A172 (cell line): ENCODE results near the gene KBTBD13. TPM values are rescaled to one million over a fixed set of nuclear protein-coding genes. Genes with fewer than 3 reads are reported as not detected.

ENCODE experiments used
- DNase-seq: peaks from one replicate; pipeline ENCODE4 v3.0.0-alpha.2; 2015; ENCODE audit warnings: low spot score
- total RNA-seq: library from RNA; depleted of rRNA; stranded (reverse); fragments of >200 nt; shearing (Covaris generic); gene quantifications from 2 replicates; pipeline ENCODE4 v1.2.3, GENCODE V29; 2014; rRNA removed

Gene KBTBD13
- total RNA-seq = not detected in 2 replicates

- no peak for DNase-seq
These were observed at the start of gene KBTBD13 for GRCh38 chr15:65076486-65077290. KBTBD13 (plus strand) TSS chr15:65076746; CDS start chr15:65076816, 70 bp downstream.

DNA sequence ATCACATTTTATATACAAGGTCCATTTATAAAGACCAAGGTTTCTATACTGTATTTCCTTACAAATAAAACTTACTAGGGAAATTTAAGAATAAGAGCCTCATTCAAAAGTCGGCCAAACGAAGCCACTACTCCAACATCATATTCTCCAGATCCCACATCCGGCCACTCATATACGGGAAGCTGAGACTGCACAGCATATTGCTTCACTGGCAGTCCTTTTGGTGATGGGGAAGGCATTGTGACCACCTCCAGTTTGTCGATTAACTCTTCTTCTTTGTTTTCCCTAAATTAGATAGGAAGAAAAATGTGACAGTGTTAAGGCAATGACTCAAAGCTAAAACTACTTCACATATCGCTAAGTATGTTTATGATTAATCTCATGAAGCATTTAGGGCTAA, 49.8 kb upstream of the KBTBD13 start:
- DNase-seq = no peak

DNA sequence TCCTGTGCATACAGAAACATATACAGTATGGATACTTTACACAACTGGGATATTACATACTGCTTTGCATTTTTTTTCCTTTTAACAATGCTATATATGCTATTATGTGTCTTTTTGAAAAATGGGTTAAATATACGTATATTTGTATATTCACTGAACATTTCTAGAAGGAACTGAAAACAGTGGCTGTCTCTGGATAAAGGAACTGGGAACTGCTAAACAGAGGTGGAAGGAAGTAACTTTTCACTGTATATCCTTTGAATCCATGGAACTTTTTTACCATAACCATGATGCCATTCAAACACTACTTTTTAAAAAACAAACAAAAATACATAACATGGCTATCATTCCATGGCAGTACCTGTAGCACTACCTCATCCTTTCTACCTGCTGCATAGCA, 49.0 kb upstream of the KBTBD13 start:
- no peak for DNase-seq

DNA sequence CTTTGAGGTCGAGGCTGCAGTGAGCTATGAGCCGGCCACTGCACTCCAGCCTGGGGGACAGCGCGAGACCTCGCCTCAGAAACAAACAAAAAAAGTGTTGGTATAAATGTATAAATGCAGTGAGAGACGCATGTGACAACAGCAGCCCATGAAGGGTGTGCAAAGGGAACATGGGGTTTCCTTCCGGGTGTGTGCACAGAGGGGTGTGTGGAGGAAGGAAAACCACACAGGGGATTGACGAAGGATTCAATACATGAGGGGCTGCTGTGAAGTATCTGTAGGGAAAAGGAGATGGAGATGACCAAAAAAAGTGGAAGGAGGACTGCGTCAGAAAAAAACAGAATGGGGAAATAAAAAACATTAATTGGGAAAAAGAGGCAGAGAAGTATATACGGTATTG, 48.2 kb upstream of the KBTBD13 start:
- no peak for DNase-seq

GRCh38 chr15:65028921-65029735, 47.4 kb upstream of the KBTBD13 start, which contains the start of gene MTFMT:
MTFMT (minus strand) TSS chr15:65029639; CDS start chr15:65029613, 26 bp downstream.
- peak; percentile 60 for DNase-seq

GRCh38 chr15:65029736-65030208, 46.8 kb upstream of the KBTBD13 start:
- DNase-seq = no peak

- no peak for DNase-seq
These were observed 43.6 kb upstream of the KBTBD13 start for GRCh38 chr15:65032801-65033537.

DNA sequence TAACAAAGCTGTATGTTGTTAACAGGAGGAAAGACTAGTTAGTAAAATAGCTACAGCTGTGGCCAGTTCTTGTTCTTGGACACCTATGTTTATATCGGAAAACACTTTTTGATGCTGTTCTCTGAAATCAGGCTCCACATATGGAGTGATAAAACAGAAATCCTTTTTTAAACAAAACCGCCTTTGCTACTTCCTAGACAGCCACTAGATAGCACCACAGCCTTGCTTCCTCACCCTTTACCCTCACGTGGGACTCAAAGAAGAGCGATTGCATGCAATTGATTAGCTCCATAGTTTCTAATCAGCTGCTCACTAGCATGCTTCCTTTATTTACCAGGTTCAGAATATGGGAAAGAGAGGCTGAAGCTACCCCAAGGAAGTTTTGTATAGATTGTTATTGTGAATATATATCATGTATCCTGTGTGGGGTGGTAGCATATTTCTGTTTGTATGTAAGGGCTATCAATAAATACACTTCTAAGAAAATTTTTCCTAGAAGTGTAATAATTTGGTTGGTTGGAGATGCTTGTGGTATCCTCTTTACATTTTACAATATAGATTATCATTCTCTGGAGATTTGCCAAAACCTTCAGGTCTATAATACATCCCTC, 42.8 kb upstream of the KBTBD13 start:
- peak; percentile 25 for DNase-seq

DNA sequence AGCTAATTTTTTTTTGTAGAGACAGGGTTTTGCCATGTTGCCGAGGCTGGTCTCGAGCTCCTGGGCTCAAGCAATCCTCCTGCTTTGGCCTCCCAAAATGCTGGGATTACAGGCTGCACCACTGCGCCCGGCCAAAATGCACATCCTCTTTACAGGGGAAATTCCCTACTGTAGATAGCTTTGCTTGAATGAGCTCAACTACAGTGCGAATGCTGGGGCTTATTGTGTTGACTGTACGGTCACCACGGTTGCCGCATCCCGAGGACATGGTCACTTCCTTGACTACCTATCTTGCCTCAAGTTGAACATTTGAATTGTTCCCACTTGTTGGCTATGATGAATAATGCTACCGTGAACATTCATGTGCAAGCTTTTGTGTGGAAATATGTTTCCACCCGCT, 41.8 kb upstream of the KBTBD13 start:
- no peak for DNase-seq

DNA sequence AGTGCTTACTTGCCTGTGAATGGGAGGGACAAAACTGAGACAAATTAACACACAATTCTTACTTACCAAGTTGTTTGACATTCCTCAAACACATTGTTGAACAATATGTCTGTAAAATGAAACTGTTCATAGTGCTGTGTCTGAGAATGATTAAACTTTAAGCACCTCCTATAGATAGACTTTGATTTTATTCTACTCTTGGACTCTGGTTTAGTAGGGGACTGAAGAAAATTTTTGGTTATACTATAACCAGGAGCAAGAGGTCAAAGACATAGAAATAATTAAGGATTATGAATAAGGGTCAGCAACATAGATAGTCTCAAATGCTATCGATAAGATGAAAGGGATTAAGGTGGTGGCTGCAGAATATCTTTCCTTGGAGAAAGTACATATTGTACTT, 39.2 kb upstream of the KBTBD13 start:
- DNase-seq = no peak

DNA sequence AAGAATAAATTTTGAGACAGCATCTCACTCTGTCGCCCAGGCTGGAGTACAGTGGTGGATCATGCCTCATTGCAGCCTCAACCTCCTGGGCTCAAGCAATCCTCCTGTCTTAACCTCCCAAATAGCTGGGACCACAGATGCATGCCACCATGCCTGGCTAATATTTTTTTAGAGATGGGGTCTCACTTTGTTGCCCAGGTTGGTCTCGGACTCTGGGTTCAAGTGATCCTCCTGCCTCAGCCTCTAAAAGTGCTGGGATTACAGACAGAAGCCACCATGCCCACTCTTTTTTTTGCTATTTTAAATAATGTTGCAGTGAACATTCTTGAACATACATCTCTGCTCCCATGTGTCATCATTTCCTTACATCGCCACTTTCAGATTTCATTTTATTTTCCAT, 38.1 kb upstream of the KBTBD13 start:
- DNase-seq = no peak

DNA sequence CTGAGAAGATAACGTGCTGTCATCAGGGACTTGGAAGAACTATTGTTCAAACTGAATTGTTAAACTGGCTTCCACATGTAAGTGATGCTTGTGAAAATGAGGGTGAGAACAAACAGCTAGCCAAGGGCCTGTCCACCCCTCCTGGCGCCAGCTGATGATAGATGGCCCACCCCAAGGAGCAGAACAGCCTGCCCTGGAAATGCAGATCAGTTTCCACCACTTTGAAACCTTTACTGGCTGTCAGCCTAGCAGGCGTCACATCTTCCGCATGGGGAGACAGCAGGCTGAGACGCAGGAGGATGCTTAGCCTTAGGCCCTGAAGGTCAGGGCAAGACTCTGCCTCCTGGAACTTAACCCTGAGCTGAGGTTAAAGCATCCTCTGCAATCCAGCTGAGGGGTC, 37.7 kb upstream of the KBTBD13 start:
- DNase-seq = no peak

- no peak for DNase-seq
These were observed 36.1 kb upstream of the KBTBD13 start for GRCh38 chr15:65040461-65040860.

GRCh38 chr15:65041787-65042186, 34.8 kb upstream of the KBTBD13 start:
- DNase-seq = no peak

DNA sequence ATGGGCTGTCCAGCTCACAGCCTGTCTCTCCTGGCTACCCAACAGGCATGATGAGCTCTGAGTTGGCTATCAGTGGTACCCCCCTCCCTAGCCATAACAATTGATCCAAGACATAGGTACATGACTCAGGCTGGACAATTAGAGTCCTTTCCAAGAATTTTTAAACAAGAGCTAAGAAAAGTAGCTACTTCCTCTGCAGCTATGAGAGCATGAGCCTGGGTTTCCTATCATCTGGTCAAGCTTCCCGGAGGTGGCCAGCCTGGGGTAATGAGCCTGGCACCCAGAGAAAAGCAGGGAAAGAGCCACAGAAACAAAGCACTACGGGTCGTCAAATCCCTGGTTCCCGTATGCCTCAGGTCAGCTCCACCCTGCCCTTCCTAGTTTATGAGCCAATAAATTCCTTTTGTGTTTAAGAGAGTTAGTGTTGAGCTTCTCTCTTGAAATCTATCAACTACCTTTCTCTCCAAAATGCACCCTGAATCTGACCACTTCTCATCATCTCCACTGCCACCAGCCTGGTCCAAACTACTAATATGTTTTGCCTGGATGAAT, 33.7 kb upstream of the KBTBD13 start:
- DNase-seq = no peak

DNA sequence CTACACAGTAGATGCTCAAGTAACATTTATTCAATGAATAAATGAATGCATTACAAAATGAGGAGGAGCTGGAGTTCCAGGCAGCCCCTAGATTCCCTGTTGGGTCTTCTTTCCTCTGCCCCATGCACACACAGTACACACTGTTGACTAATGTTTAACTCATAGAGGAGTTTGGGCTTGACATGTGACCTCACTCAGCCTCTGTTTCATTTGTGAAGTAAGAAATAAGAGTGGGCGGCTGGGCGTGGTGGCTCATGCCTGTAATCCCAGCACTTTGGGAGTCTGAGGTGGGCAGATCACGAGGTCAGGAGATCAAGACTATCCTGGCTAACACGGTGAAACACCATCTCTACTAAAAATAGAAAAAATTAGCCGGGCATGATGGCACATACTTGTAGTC, 32.3 kb upstream of the KBTBD13 start:
- peak; percentile 32 for DNase-seq

DNA sequence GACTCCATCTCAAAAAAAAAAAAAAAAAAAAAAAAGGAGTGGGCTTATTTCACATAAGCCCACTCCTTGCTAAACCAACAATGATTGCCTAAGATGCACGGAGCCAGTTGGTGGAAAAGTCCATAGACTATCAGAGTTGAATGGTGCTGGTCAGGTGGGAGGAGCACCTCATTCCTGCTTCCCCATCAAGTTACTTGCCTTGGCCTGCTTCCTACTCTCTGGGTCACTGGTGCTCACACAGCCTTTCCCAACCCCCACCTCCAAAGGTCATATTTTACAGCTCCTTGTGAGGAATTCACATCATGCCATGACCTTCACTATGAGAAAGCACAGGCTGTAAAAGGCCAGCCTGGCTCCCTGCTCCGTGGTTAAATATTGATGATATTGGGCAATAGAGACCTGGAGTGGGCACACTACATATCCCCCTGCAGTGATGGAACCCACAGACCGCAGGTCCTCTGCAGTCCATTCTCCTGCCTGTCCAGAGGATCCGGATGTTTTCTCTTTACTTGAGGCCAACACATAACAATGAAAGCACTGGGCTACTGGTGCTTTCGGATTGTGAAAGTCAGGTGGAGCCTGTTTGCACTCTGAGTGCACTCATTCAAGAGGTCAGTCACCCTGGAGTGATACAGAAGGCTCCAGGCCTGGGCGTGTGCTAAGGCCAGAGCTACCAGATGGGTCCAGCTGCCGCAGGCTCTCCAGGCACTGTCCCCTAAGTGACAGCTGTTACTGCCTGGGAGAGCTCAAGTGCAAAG, 31.6 kb upstream of the KBTBD13 start, which contains the start of gene SLC51B:
SLC51B (plus strand) TSS at position 664 of the 758 bp plus-strand sequence. CDS start 4,618 bp downstream, outside the sequence.
- DNase-seq = no peak

GRCh38 chr15:65048241-65048640, 28.3 kb upstream of the KBTBD13 start:
- DNase-seq = no peak

GRCh38 chr15:65049418-65049840, 27.1 kb upstream of the KBTBD13 start:
- peak; percentile 87 for DNase-seq

DNA sequence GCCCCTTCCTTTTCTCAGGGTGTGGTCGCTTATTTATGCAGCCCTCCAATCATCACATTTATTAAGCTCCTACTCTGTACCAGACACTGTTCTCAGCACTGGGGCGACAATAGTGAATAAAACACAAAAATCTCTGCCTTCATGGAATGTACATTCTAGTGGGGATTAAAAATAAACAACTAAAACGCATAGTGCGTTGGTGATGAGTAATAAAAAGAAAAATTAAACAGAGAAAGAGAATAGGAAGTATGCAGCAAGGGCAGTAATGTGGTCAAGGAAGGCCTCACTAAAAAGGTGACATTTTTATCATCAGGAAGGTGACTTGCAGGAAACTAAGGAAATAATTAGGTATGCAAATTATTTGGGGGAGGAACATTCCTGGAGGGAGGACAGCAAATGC, 26.3 kb upstream of the KBTBD13 start:
- no peak for DNase-seq
